Neural progenitor cell (in vitro differentiated cells): ENCODE data around the gene FOXN3. TPM values are rescaled to one million over a fixed set of nuclear protein-coding genes. Genes with fewer than 3 reads are reported as not detected.

Experiments
- DNase-seq: peaks from one replicate; pipeline ENCODE4 v3.0.0-alpha.2; 2016; ENCODE audit warnings: low spot score
- H2AFZ ChIP-seq: fragments of 200-600 bp; sonication (generic); replicated peaks from 2 replicates; pipeline ENCODE4 v1.6.1; 2016; ENCODE audit warnings: antibody characterized with exemption
- H3F3A ChIP-seq: fragments of 200-600 bp; sonication (generic); 2 replicates; pipeline ENCODE4 v1.6.1; 2016; ENCODE audit warnings: antibody characterized with exemption, low read depth
- H3K27ac ChIP-seq: fragments of 200-600 bp; sonication (generic); 2 replicates; pipeline ENCODE4 v1.5.1; 2016; ENCODE audit warnings: mild to moderate bottlenecking
- H3K27me3 ChIP-seq: fragments of 200-600 bp; sonication (generic); 2 replicates; pipeline ENCODE4 v1.6.1; 2016; ENCODE audit warnings: mild to moderate bottlenecking, moderate library complexity
- H3K36me3 ChIP-seq: fragments of 200-600 bp; sonication (generic); 2 replicates; pipeline ENCODE4 v1.5.1; 2016
- H3K4me1 ChIP-seq: fragments of 200-600 bp; sonication (generic); 2 replicates; pipeline ENCODE4 v1.6.1; 2016; ENCODE audit warnings: mixed run types
- H3K4me2 ChIP-seq: fragments of 200-600 bp; sonication (generic); 2 replicates; pipeline ENCODE4 v1.6.1; 2016
- H3K4me3 ChIP-seq: fragments of 200-600 bp; sonication (generic); 2 replicates; pipeline ENCODE4 v1.5.1; 2016
- H3K79me2 ChIP-seq: fragments of 200-600 bp; sonication (generic); 2 replicates; pipeline ENCODE4 v1.6.1; 2016; ENCODE audit warnings: low read depth
- H3K9ac ChIP-seq: fragments of 200-600 bp; sonication (generic); 2 replicates; pipeline ENCODE4 v1.6.1; 2016
- H3K9me3 ChIP-seq: fragments of 200-600 bp; sonication (generic); 2 replicates; pipeline ENCODE4 v1.5.1; 2016; ENCODE audit warnings: low read depth
- H4K20me1 ChIP-seq: fragments of 200-600 bp; sonication (generic); 2 replicates; pipeline ENCODE4 v1.6.1; 2016; ENCODE audit warnings: low read depth
- H3K27ac Mint-ChIP-seq: 3 replicates; pipeline ENCODE4 v1.8.0; 2021; ENCODE audit warnings: mixed read lengths
- H3K27me3 Mint-ChIP-seq: 2 replicates; pipeline ENCODE4 v1.8.0; 2022; ENCODE audit warnings: low read depth, mild to moderate bottlenecking, inconsistent platforms, moderate library complexity, mixed read lengths; ENCODE audit not compliant: insufficient read depth
- H3K36me3 Mint-ChIP-seq: 3 replicates; pipeline ENCODE4 v1.8.0; 2021; ENCODE audit warnings: mixed read lengths
- H3K4me1 Mint-ChIP-seq: 3 replicates; pipeline ENCODE4 v1.8.0; 2021; ENCODE audit warnings: mixed read lengths
- H3K4me3 Mint-ChIP-seq: 3 replicates; pipeline ENCODE4 v1.8.0; 2021; ENCODE audit warnings: mild to moderate bottlenecking, moderate library complexity, mixed read lengths
- H3K9me3 Mint-ChIP-seq: 3 replicates; pipeline ENCODE4 v1.8.0; 2020; ENCODE audit warnings: mixed read lengths
- EZH2 ChIP-seq: fragments of 200-600 bp; sonication (generic); IDR thresholded peaks from 2 replicates; pipeline ENCODE4 v1.6.1; 2017; ENCODE audit warnings: antibody characterized with exemption, mild to moderate bottlenecking, moderate library complexity
- EZH2phosphoT487 ChIP-seq: fragments of 200-600 bp; sonication (generic); IDR thresholded peaks from 2 replicates; pipeline ENCODE4 v1.6.1; 2017; ENCODE audit warnings: antibody characterized with exemption
- total RNA-seq: library from RNA; depleted of rRNA; stranded (reverse); fragments of >200 nt; gene quantifications from 2 replicates; pipeline ENCODE4 v1.2.3, GENCODE V29; 2015; ENCODE audit warnings: low replicate concordance
- TF ChIP-seq, protein P1 (sequence below): fragments of 200-600 bp; sonication (generic); IDR thresholded peaks from 2 replicates; pipeline ENCODE4 v1.5.1; 2017; ENCODE audit warnings: antibody characterized with exemption, mild to moderate bottlenecking

Gene FOXN3
- total RNA-seq, 1 donor from 2014 or later = 39.5 TPM

DNA sequence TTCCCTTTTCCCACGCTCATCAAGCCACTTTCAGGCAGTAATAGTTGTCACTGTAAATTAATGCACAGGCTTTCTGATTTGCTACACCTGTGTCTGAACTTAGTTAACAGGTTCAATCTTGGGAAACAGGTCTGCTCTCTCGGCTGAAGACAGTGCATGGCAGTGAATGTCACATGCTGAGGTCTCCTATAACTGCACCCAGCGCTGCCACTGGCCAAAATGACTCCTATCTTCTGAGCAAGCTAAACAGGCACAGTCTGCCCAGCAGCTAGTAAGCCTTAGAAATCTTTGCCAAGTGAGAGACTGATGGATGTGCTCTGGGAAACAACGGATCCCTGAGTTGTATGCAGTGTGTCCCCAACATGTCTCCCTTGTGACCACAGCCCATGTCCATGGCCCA lies 25.2 kb upstream of the FOXN3 start:
- no peaks in the 10 kb centered on the region for H3K36me3 Mint-ChIP-seq
- H2AFZ ChIP-seq = no peak overlapping the region
- DNase-seq = no peak
- H3K9me3 Mint-ChIP-seq = no peaks in the 10 kb centered on the region
- no peaks in the 10 kb centered on the region for H3K27me3 Mint-ChIP-seq
- H3K4me3 ChIP-seq = no peak overlapping the region
- H3K27ac Mint-ChIP-seq = peak overlapping the region; percentile 66
- no peak overlapping the region for H3K4me2 ChIP-seq
- H3F3A ChIP-seq = peaks cover 10% of the 10 kb centered on the region
- no peaks in the 10 kb centered on the region for H3K4me1 Mint-ChIP-seq
- no peaks in the 10 kb centered on the region for H4K20me1 ChIP-seq
- H3K79me2 ChIP-seq = no peaks in the 10 kb centered on the region
- H3K9ac ChIP-seq = no peak overlapping the region
- peaks cover 7% of the 10 kb centered on the region for H3K4me1 ChIP-seq
- H3K36me3 ChIP-seq = no peaks in the 10 kb centered on the region
- H3K4me3 Mint-ChIP-seq = no peak overlapping the region
- no peak overlapping the region for H3K27ac ChIP-seq
- H3K27me3 ChIP-seq = no peaks in the 10 kb centered on the region
- TF ChIP-seq, protein P1, sequence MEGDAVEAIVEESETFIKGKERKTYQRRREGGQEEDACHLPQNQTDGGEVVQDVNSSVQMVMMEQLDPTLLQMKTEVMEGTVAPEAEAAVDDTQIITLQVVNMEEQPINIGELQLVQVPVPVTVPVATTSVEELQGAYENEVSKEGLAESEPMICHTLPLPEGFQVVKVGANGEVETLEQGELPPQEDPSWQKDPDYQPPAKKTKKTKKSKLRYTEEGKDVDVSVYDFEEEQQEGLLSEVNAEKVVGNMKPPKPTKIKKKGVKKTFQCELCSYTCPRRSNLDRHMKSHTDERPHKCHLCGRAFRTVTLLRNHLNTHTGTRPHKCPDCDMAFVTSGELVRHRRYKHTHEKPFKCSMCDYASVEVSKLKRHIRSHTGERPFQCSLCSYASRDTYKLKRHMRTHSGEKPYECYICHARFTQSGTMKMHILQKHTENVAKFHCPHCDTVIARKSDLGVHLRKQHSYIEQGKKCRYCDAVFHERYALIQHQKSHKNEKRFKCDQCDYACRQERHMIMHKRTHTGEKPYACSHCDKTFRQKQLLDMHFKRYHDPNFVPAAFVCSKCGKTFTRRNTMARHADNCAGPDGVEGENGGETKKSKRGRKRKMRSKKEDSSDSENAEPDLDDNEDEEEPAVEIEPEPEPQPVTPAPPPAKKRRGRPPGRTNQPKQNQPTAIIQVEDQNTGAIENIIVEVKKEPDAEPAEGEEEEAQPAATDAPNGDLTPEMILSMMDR = no peak
- TF ChIP-seq EZH2phosphoT487 (no peak), EZH2 (no peak)
- no peaks in the 10 kb centered on the region for H3K9me3 ChIP-seq

DNA sequence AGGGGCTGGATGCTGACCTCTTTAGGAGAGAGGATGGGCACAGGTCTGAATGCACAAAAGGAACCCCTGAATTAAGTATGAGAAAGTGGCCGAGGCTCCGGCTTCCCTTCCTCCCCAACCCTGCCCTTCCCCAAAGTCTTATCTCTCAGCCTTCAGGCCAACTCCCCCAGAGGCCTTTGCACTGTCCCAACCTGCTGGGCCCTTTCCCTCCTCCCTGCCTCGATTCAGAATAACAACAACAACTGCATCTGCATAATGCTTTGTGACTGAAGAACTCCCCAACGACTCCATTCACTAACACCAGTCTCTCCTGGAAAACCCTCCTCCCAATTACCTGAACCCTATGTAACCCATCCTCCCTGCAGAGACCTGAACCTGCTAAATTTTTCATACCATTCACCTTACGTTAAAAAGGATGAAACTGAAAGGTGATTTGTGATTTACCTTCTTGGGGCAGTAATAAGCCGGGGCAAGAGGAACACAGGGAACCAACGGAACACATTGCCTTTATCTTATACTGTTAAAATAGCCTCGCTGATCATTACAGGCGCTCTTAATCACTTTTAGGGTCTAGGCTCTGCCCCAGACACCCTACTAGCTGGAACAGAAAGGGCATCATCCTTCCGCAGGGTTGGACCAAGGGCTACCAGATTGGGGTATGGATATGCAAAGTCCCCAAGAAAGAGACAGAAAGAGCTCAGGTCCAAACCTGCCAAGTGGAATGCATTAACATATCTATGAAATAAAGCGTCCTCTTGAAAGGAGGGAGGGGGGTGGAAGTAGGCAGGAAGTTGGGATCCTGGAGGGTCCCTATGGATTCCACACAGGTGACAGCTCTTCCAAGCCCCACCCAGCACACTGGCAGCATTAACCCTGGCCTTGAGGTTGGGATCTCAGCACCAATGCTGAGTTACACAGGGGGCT lies 24.2 kb upstream of the FOXN3 start:
- H3K27me3 Mint-ChIP-seq = no peaks in the 10 kb centered on the region
- DNase-seq = no peak
- H3K79me2 ChIP-seq = no peaks in the 10 kb centered on the region
- H3K27ac ChIP-seq = no peak overlapping the region
- H3F3A ChIP-seq = peaks cover 10% of the 10 kb centered on the region
- H3K9me3 ChIP-seq = no peaks in the 10 kb centered on the region
- no peaks in the 10 kb centered on the region for H4K20me1 ChIP-seq
- no peaks in the 10 kb centered on the region for H3K9me3 Mint-ChIP-seq
- no peak overlapping the region for H3K4me3 Mint-ChIP-seq
- H3K36me3 Mint-ChIP-seq = no peaks in the 10 kb centered on the region
- no peaks in the 10 kb centered on the region for H3K36me3 ChIP-seq
- H3K27me3 ChIP-seq = no peaks in the 10 kb centered on the region
- no peak overlapping the region for H3K4me3 ChIP-seq
- no peak overlapping the region for H3K9ac ChIP-seq
- no peak overlapping the region for H3K27ac Mint-ChIP-seq
- H3K4me1 Mint-ChIP-seq = no peaks in the 10 kb centered on the region
- H2AFZ ChIP-seq = no peak overlapping the region
- H3K4me1 ChIP-seq = peaks cover 7% of the 10 kb centered on the region
- H3K4me2 ChIP-seq = no peak overlapping the region
- TF ChIP-seq EZH2phosphoT487 (no peak), EZH2 (no peak)
- TF ChIP-seq, protein P1 = no peak

DNA sequence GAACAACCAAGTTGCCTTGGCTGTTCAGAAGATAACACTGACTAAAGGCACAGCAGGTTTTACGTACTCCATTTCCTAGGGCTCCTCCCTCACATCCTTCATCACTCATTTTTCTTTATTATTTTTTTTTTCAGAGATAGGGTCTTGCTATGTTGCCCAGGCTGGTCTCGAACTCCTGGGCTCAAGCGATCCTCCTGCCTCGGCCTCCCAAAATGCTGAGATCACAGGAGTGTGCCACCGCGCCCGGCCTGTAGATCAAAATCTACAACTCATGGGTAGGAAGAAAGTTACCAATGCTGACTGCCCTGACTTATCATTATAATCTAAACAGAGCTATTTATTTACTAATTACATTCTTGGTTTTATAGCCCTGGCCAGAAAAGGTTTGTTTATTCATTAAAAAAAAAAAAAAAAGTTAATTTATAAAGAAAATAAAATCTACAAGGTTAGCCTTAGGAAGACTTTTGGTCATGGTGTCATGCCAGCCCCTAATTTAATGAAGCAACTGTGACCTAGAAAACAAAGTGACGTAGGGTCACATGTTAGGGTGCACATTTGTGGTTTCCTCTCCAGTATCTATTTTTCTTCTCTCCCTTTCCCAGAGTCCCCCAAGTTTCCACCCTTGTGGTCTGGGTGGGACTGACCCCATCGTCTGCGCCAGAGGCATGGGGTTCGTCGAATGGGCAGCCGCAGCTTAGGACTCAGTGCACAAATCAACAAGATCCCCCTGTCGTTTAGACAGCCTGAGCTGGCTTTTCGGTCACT lies 19.0 kb upstream of the FOXN3 start:
- no peak overlapping the region for H3K27ac Mint-ChIP-seq
- Histone ChIP-seq H3K9me3 (no peaks in the 10 kb centered on the region), H4K20me1 (no peaks in the 10 kb centered on the region), H3K4me3 (no peak overlapping the region), H3K36me3 (no peaks in the 10 kb centered on the region), H3F3A (peaks cover 5% of the 10 kb centered on the region), H3K27me3 (no peaks in the 10 kb centered on the region), H2AFZ (no peak overlapping the region), H3K79me2 (no peaks in the 10 kb centered on the region), H3K4me1 (peaks cover 5% of the 10 kb centered on the region), H3K9ac (no peak overlapping the region), H3K27ac (no peak overlapping the region), H3K4me2 (no peak overlapping the region)
- no peak overlapping the region for H3K4me3 Mint-ChIP-seq
- H3K4me1 Mint-ChIP-seq = no peaks in the 10 kb centered on the region
- no peak for DNase-seq
- H3K9me3 Mint-ChIP-seq = no peaks in the 10 kb centered on the region
- no peak for TF ChIP-seq EZH2phosphoT487
- no peak for TF ChIP-seq EZH2
- TF ChIP-seq, protein P1 = no peak
- no peaks in the 10 kb centered on the region for H3K36me3 Mint-ChIP-seq
- no peaks in the 10 kb centered on the region for H3K27me3 Mint-ChIP-seq
